ENCODE results near the gene ARHGEF17.
A peak's percentile ranks its signal among the peaks of the same experiment; 100 is the strongest.

The ARHGEF17 gene

GRCh38 chr11:73291196-73291595 is 16.9 kb upstream of the ARHGEF17 start:
- no peak for DNase-seq (ENCODE audit: low read depth in 2 of 2)

GRCh38 chr11:73291781-73292524 is 16.1 kb upstream of the ARHGEF17 start:
- no peak for DNase-seq (ENCODE audit: low read depth in 2 of 2)

- no peak for DNase-seq (ENCODE audit: low read depth in 2 of 2)
These were observed 15.6 kb upstream of the ARHGEF17 start for GRCh38 chr11:73292525-73292894.

- DNase-seq (ENCODE audit: low read depth in 2 of 2) = no peak
These were observed 14.6 kb upstream of the ARHGEF17 start for GRCh38 chr11:73293356-73293936.

- DNase-seq (ENCODE audit: low read depth in 2 of 2) = no peak
These were observed 13.5 kb upstream of the ARHGEF17 start for GRCh38 chr11:73294604-73295003.

GRCh38 chr11:73295241-73295995 is 12.7 kb upstream of the ARHGEF17 start:
- peak; percentile 52 for DNase-seq (ENCODE audit: low read depth in 2 of 2)

- DNase-seq (ENCODE audit: low read depth in 2 of 2) = no peak
These were observed 12.1 kb upstream of the ARHGEF17 start for GRCh38 chr11:73295996-73296318.

- DNase-seq (ENCODE audit: low read depth in 2 of 2) = no peak
These were observed 11.4 kb upstream of the ARHGEF17 start for GRCh38 chr11:73296501-73297230.

GRCh38 chr11:73297231-73297590 is 10.9 kb upstream of the ARHGEF17 start:
- no peak for DNase-seq (ENCODE audit: low read depth in 2 of 2)

GRCh38 chr11:73297702-73298101 is 10.4 kb upstream of the ARHGEF17 start:
- DNase-seq (ENCODE audit: low read depth in 2 of 2) = no peak

- DNase-seq (ENCODE audit: low read depth in 2 of 2) = no peak
These were observed 9.8 kb upstream of the ARHGEF17 start for GRCh38 chr11:73298233-73298632.

- DNase-seq (ENCODE audit: low read depth in 2 of 2) = no peak
These were observed 8.3 kb upstream of the ARHGEF17 start for GRCh38 chr11:73299751-73300150.

GRCh38 chr11:73306069-73306841 is 1.8 kb upstream of the ARHGEF17 start:
- no peak for DNase-seq (ENCODE audit: low read depth in 2 of 2)

- no peak for DNase-seq (ENCODE audit: low read depth in 2 of 2)
These were observed 1.1 kb upstream of the ARHGEF17 start for GRCh38 chr11:73306977-73307322.

- peak; percentile 96 for DNase-seq (ENCODE audit: low read depth in 2 of 2)
These were observed 613 bp upstream of the ARHGEF17 start for GRCh38 chr11:73307323-73308002.

- DNase-seq (ENCODE audit: low read depth in 2 of 2) = peak; percentile 91
These were observed 1.2 kb downstream of the ARHGEF17 start for GRCh38 chr11:73308961-73309919.

- DNase-seq (ENCODE audit: low read depth in 2 of 2) = no peak
These were observed 2.0 kb downstream of the ARHGEF17 start for GRCh38 chr11:73310076-73310475.

- DNase-seq (ENCODE audit: low read depth in 2 of 2) = no peak
These were observed 2.8 kb downstream of the ARHGEF17 start for GRCh38 chr11:73310661-73311393.

GRCh38 chr11:73311394-73311869 is 3.4 kb downstream of the ARHGEF17 start:
- DNase-seq (ENCODE audit: low read depth in 2 of 2) = no peak
